Adrenal gland (tissue), 12 donors: ENCODE data around the gene CNR1. TPM values are rescaled to one million over a fixed set of nuclear protein-coding genes. Genes with fewer than 3 reads are reported as not detected.

ENCODE experiments used
- DNase-seq, 7 donors: peaks; one replicate each; pipeline ENCODE4 v3.0.0-alpha.2; 2019 to 2020
- H3K27ac ChIP-seq, 5 donors: fragments of 200-600 bp; sonication (generic) in 4 of 5; 1 replicate in 3 of 5; 2 replicates in 2 of 5; pipeline versions ENCODE4 v1.5.1 to v1.8.0; 2016 to 2020; ENCODE audit warnings: mild to moderate bottlenecking in 1 of 5
- H3K27me3 ChIP-seq: fragments of 200-600 bp; 2 replicates; pipeline ENCODE4 v1.8.0; 2021
- H3K36me3 ChIP-seq, 2 donors: fragments of 200-600 bp; replicated peaks in 1 of 2; 1 replicate in 1 of 2; 2 replicates in 1 of 2; pipeline versions ENCODE4 v1.5.1 to v1.8.0; 2018 to 2022
- H3K4me1 ChIP-seq, 2 donors: fragments of 200-600 bp; replicated peaks in 1 of 2; 1 replicate in 1 of 2; 2 replicates in 1 of 2; pipeline versions ENCODE4 v1.5.1 to v1.8.0; 2018 to 2021
- H3K4me3 ChIP-seq, 4 donors: fragments of 200-600 bp; sonication (generic) in 3 of 4; one replicate each; pipeline ENCODE4 v1.5.1; 2016 to 2018
- H3K9me3 ChIP-seq, 3 donors: fragments of 200-600 bp; sonication (generic) in 1 of 3; replicated peaks in 1 of 3; 1 replicate in 2 of 3; 2 replicates in 1 of 3; pipeline versions ENCODE4 v1.5.1 to v1.8.0; 2016 to 2021
- CTCF ChIP-seq, 6 experiments: fragments of 450-650 bp in 4 of 6; fragments of 200-600 bp in 2 of 6; sonication (generic) in 1 of 6; IDR thresholded peaks; 1 replicate in 5 of 6; 2 replicates in 1 of 6; pipeline versions ENCODE4 v1.5.1 to v1.8.0; 2016 to 2021; ENCODE audit warnings: antibody characterized with exemption in 6 of 6, mild to moderate bottlenecking in 2 of 6, moderate library complexity in 1 of 6
- POLR2A ChIP-seq, 2 donors: fragments of 450-650 bp; IDR thresholded peaks; one replicate each; pipeline ENCODE4 v1.6.1; 2017; ENCODE audit warnings: antibody characterized with exemption in 2 of 2, mild to moderate bottlenecking in 2 of 2, moderate library complexity in 1 of 2
- WGBS, 4 donors: extraction: QIAGEN DNeasy Blood & Tissue Kit in 2 of 4; methylation state at CpG; one replicate each; pipeline versions ENCODE4 v1.1.5 to v1.1.7; 2013 to 2017; 5-methylcytosine and 5-hydroxymethylcytosine counted together
- intact Hi-C, 2 donors: fragments of 100-400 bp; cut with DNase I; formaldehyde crosslinking; loops; one replicate each; pipeline versions ENCODE4 v1.14.1 to v1.15.0; 2022 to 2023
- polyA plus RNA-seq, 3 donors: library from polyadenylated mRNA; stranded (reverse); fragments of 200-250 nt in 2 of 3; fragments of 350-450 nt in 1 of 3; fragmentation: Illumina TruSeq in 1 of 3; extraction: RNeasy Lipid Tissue Mini Kit (QIAGEN cat#74804) in 1 of 3; gene quantifications; one replicate each; pipeline ENCODE4 v1.2.3, GENCODE V29; 2013 to 2014
- total RNA-seq, 9 donors: library from RNA; depleted of rRNA in 4 of 9; stranded (reverse); fragments of >200 nt in 4 of 9; fragments of 120-200 nt in 1 of 9; fragmentation: NEBNext Ultra II Directional in 1 of 9; extraction: Animal tissue kit (Norgen Biotek cat#: 25700) in 1 of 9; gene quantifications; one replicate each; pipeline versions ENCODE4 v1.1.0 to v1.2.4, GENCODE V29; 2013 to 2023
- donor health status: healthy with polysubstance abuse.
- donor health status: Bipolar disorder and iron deficiency.
- donor health status: DM: yes; HTN: yes; CAD: no.
- donor health status: DM: no; HTN: no; CAD: no.
- donor health status: DM: no; HTN: no; CAD: no.
- donor health status: DM: yes; HTN: yes; CAD: no.

Gene CNR1
- total and polyA plus RNA-seq, 12 donors = 0.83 to 38.3 (median 6.9) TPM

- Histone ChIP-seq H3K27ac (no peak overlapping the region), H3K4me1 (no peaks in the 10 kb centered on the region), H3K9me3 (no peaks in the 10 kb centered on the region), H3K27me3 (no peaks in the 10 kb centered on the region), H3K36me3 (no peaks in the 10 kb centered on the region), H3K4me3 (no peak overlapping the region)
- no peak for DNase-seq
- TF ChIP-seq CTCF (IDR thresholded peaks at IDR 0.05) (no peak), POLR2A (IDR thresholded peaks at IDR 0.05) (no peak)
- intact Hi-C loops = no loop called here
- 28 to 41% (median 37%) methylated on average over 2 of the region's 2 CpGs for WGBS, 4 donors
Measured at GRCh38 chr6:88114838-88115237, 51.3 kb downstream of the CNR1 start.

- Histone ChIP-seq H3K4me3 (no peak overlapping the region), H3K27ac (no peak overlapping the region), H3K9me3 (no peaks in the 10 kb centered on the region), H3K36me3 (no peaks in the 10 kb centered on the region), H3K4me1 (no peaks in the 10 kb centered on the region), H3K27me3 (no peaks in the 10 kb centered on the region)
- DNase-seq = no peak
- TF ChIP-seq POLR2A (IDR thresholded peaks at IDR 0.05) = no peak
- no peak for TF ChIP-seq CTCF (IDR thresholded peaks at IDR 0.05)
- 59 to 62% (median 61%) methylated on average over 5 of the region's 5 CpGs for WGBS, 4 donors
- intact Hi-C loops = no loop called here
Measured at GRCh38 chr6:88111991-88112390, 54.2 kb downstream of the CNR1 start.

GRCh38 chr6:88107241-88107640, 58.9 kb downstream of the CNR1 start:
- no peaks in the 10 kb centered on the region for H3K9me3 ChIP-seq
- no peaks in the 10 kb centered on the region for H3K4me1 ChIP-seq
- no peak overlapping the region for H3K4me3 ChIP-seq
- H3K36me3 ChIP-seq = no peaks in the 10 kb centered on the region
- no peak overlapping the region for H3K27ac ChIP-seq
- intact Hi-C loops = no loop called here
- TF ChIP-seq POLR2A (IDR thresholded peaks at IDR 0.05) = no peak
- TF ChIP-seq CTCF (IDR thresholded peaks at IDR 0.05) = no peak
- no peaks in the 10 kb centered on the region for H3K27me3 ChIP-seq
- no peak for DNase-seq

GRCh38 chr6:88105741-88106340, 60.3 kb downstream of the CNR1 start:
- Histone ChIP-seq H3K9me3 (no peaks in the 10 kb centered on the region), H3K36me3 (no peaks in the 10 kb centered on the region), H3K4me3 (no peak overlapping the region), H3K27ac (no peak overlapping the region), H3K27me3 (no peaks in the 10 kb centered on the region), H3K4me1 (no peaks in the 10 kb centered on the region)
- DNase-seq = no peak
- 70 to 82% (median 75%) methylated on average over 7 of the region's 7 CpGs for WGBS, 4 donors
- intact Hi-C loops = no loop called here
- TF ChIP-seq CTCF (IDR thresholded peaks at IDR 0.05) = no peak
- TF ChIP-seq POLR2A (IDR thresholded peaks at IDR 0.05) = no peak

Other genes with a start within 250 kb of the CNR1 start
- gene SPACA1, start 118.5 kb downstream of the CNR1 start, total RNA-seq = not detected
- gene SPACA1, start 118.5 kb downstream of the CNR1 start, polyA plus RNA-seq = not detected